HG02642 (cell line): ENCODE results near the gene PRICKLE1.
"Not testable (repeated sequence)": the region's sequence is repeated elsewhere in the genome, so short reads cannot be mapped to it uniquely, and the experiment has no call there.

Experiments used
- ATAC-seq: cut with Tn5 transposase; IDR thresholded peaks from one replicate; pipeline ENCODE4 v1.9.1; 2021; ENCODE audit warnings: mild to moderate bottlenecking; ENCODE audit not compliant: unreplicated experiment, poor library complexity

PRICKLE1 gene

GRCh38 chr12:42560977-42561376, 28.6 kb downstream of the PRICKLE1 start:
- no peak for ATAC-seq

DNA sequence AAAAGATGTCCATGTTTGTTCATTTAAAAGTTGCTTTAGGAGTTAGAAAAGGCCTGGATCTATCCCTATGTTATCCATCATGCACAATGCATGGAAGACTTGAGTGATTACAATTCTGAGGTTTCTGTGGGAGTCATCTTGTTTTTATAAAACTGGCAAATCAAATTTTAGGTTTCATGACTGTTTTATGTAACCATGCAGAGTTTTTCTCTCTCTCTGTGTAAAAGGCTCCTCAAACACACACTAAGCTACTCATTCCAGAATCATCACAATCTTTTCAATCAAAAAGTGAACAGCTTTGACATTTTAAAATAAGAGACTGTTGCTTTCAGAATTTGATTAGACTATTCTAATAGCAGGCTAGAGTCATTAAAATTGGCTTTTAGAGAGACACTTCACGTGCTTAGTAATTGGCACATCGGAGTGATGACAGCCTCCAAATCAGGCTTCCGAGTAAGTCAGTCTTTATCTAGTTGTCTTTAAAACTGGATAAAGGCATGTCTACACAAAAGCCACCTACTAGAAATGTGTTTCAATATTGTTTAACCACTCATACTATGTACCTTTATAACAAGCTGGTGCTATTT, 31.9 kb downstream of the PRICKLE1 start:
- no peak for ATAC-seq

- ATAC-seq: no peak
These were observed 32.6 kb downstream of the PRICKLE1 start for GRCh38 chr12:42556917-42557316.

GRCh38 chr12:42552822-42553221, 36.7 kb downstream of the PRICKLE1 start:
- ATAC-seq: no peak

GRCh38 chr12:42550800-42551199, 38.7 kb downstream of the PRICKLE1 start:
- ATAC-seq: no peak

DNA sequence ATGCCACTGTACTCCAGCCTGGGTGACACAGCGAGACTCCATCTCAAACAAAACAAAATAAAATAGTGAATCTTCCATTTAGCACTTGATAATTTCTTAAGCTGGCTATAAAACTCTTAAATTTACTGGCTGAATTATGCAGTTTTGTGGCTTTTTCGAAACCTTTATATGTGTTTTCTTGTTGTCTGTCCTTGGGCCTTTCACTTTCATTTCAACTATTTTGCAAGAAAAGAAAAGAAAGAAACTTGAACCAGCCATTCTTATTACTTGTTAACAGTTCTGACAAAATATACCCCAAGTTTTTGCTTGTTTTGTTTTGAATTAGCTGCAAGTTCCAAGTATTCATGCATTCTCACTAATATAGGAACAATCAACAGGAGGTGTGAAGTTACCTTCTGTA, 42.8 kb downstream of the PRICKLE1 start:
- no peak for ATAC-seq

- ATAC-seq: no peak
These were observed 47.6 kb downstream of the PRICKLE1 start for GRCh38 chr12:42541965-42542364.

- not testable (repeated sequence) for ATAC-seq
These were observed 48.2 kb downstream of the PRICKLE1 start for GRCh38 chr12:42541308-42541707.

GRCh38 chr12:42539696-42540095, 49.9 kb downstream of the PRICKLE1 start:
- no peak for ATAC-seq

- ATAC-seq: no peak
These were observed 51.3 kb downstream of the PRICKLE1 start for GRCh38 chr12:42538203-42538602.

- no peak for ATAC-seq
These were observed 55.2 kb downstream of the PRICKLE1 start for GRCh38 chr12:42534184-42534838.

DNA sequence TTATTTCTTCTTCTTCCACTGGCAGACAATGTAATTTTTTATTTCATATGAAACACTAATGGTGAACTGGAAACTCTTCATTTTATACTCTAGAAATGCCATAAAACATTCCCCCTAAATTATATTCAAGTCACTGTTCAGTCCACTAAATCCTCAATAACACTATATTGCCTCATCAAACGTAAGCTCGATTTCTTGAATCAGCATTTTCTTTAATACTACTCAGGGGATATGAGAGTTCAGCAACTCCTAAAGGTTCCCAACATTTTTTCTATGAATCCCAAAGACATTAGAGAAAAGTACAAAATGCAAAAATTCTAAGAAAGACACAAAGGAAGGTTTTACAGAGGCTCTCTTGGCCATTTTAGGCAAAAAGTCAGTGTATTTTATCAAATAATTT, 59.3 kb downstream of the PRICKLE1 start:
- no peak for ATAC-seq

GRCh38 chr12:42525444-42525843, 64.1 kb downstream of the PRICKLE1 start:
- ATAC-seq: no peak

DNA sequence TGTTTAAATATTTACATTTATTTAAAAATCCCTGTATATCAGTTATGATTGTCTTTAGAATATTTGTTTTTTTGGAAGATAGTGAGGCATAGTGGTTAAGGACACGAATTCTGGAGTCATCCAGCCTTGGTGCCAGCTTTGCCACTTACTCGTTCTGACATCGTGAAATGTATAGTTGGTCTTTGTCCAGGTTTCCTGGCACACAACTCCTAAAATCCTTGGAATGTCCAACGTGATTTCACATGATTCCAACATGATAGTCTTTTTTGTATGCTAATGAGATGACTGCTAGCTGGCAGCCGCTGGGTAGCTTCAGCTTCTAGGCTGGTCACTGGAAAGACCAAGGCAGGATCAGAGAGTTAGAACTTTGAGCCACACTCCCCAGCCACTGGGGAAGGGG, 64.8 kb downstream of the PRICKLE1 start:
- no peak for ATAC-seq

- no peak for ATAC-seq
These were observed 73.0 kb downstream of the PRICKLE1 start for GRCh38 chr12:42516573-42516972.

DNA sequence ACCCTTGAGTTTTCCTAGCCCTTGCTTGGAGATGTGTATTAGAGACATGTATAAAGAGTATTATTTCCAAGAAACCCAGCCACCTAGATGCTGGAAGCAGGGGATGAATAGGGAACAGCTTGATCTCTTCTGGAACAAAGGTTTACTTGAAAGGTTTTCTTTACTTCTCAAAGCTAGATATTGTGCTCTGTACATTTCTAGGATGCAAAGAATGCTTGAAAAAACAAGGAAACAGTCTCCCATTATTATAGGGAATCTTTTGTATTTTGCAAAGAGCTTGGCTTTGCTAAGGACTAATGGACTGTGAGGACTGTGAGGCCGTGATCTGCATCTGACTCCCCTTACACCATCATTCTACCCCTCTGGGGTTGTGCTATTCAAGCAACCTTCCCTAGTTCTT, 77.9 kb downstream of the PRICKLE1 start:
- ATAC-seq: no peak

- no peak for ATAC-seq
These were observed 78.7 kb downstream of the PRICKLE1 start for GRCh38 chr12:42510823-42511222.

- ATAC-seq: no peak
These were observed 80.6 kb downstream of the PRICKLE1 start for GRCh38 chr12:42508913-42509460.

GRCh38 chr12:42507565-42507964, 82.0 kb downstream of the PRICKLE1 start:
- ATAC-seq: no peak

GRCh38 chr12:42507081-42507480, 82.5 kb downstream of the PRICKLE1 start:
- no peak for ATAC-seq

DNA sequence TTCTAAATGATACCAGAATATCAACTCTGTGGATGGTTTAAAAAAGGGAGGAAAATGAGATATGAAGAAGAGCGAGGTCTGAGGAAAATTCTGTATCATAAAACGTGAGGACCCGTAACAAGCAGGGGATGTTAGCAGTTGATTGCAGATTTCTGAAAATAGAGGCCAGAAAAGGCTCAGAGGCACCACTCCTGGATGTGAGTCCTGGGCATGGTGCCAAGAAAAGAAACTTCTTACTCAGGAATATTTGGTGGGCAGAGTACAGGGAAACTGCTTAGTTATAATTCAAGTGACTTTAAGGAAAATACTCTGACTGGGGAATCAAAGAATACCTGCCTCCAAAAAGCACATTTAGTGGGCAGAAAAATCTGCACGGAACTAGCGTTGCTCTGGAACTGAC, 85.5 kb downstream of the PRICKLE1 start:
- ATAC-seq: no peak

DNA sequence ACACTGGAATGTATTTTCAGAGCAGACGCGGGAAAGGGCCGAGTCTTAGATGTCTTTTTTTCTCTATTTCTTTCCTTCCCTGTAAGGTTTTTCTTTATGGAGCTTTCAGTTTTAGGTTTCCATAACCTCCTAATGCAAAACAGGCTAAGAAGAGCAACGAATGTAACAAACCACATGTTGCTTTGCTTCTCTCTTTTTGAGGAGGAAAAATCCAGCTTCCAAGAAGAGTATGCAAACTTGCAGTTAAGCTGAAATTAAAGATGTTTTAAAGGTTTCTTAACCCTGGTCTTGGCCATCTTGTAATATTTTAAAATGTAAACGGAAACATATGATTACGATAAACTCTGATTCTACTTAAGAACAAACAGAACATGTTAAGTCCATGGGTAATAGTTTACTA, 86.9 kb downstream of the PRICKLE1 start:
- ATAC-seq: no peak
